Panc1 (cell line): ENCODE measurements around the gene PIEZO1.

Source experiments
- POLR2AphosphoS5 ChIP-seq: IDR thresholded peaks from 2 replicates; pipeline ENCODE4 v1.6.1; 2012; ENCODE audit warnings: mild to moderate bottlenecking, low read depth, low read length, moderate library complexity
- SIN3A ChIP-seq: IDR thresholded peaks from 2 replicates; pipeline ENCODE4 v1.6.1; 2012; ENCODE audit warnings: low read depth, mild to moderate bottlenecking, low read length, moderate library complexity, borderline replicate concordance; ENCODE audit not compliant: insufficient read depth
- TF ChIP-seq, protein P1 (sequence below): fragments of 450-650 bp; IDR thresholded peaks from 2 replicates; pipeline ENCODE4 v1.5.1; 2017; ENCODE audit warnings: mild to moderate bottlenecking

DNA sequence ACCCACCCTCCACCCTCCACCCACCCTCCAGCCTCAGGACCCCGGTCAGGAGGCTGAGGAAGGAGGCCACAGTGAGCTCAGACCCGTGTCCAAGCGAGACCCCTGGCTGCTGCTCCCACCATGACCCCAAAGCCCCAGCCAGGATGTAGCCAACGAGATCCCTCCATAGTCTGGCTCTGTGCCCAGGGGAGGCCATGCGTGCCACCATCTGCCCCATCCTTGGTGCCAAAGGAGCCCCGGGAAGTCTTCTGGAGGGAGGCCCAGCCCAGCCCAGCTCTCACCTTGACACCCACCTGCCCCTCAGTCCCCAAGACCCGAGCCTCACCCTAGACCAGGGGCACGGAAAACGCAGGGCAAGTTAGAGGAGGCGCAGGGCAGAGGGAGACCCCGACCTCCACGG, 34.2 kb downstream of the PIEZO1 start:
- TF ChIP-seq, protein P1, sequence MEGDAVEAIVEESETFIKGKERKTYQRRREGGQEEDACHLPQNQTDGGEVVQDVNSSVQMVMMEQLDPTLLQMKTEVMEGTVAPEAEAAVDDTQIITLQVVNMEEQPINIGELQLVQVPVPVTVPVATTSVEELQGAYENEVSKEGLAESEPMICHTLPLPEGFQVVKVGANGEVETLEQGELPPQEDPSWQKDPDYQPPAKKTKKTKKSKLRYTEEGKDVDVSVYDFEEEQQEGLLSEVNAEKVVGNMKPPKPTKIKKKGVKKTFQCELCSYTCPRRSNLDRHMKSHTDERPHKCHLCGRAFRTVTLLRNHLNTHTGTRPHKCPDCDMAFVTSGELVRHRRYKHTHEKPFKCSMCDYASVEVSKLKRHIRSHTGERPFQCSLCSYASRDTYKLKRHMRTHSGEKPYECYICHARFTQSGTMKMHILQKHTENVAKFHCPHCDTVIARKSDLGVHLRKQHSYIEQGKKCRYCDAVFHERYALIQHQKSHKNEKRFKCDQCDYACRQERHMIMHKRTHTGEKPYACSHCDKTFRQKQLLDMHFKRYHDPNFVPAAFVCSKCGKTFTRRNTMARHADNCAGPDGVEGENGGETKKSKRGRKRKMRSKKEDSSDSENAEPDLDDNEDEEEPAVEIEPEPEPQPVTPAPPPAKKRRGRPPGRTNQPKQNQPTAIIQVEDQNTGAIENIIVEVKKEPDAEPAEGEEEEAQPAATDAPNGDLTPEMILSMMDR, result no peak
- no peak for TF ChIP-seq SIN3A
- TF ChIP-seq POLR2AphosphoS5, result no peak
